Duodenal mucosa (tissue), 2 donors: Measurements from ENCODE around the gene SYNGR1.
"Not testable (repeated sequence)": the region's sequence is repeated elsewhere in the genome, so short reads cannot be mapped to it uniquely, and the experiment has no call there.

Experiments
- H3K27ac ChIP-seq: one replicate; pipeline ENCODE4 v1.7.0; 2013; ENCODE audit warnings: low read depth, low read length
- H3K27me3 ChIP-seq, 2 donors: one replicate each; pipeline ENCODE4 v1.7.0; 2013; ENCODE audit warnings: low read length in 2 of 2, control low read depth in 1 of 2; ENCODE audit not compliant: insufficient read depth in 2 of 2, control insufficient read depth in 1 of 2
- H3K36me3 ChIP-seq, 2 donors: one replicate each; pipeline ENCODE4 v1.7.0; 2013; ENCODE audit warnings: low read length in 2 of 2, control low read depth in 1 of 2; ENCODE audit not compliant: insufficient read depth in 2 of 2, control insufficient read depth in 1 of 2
- H3K4me1 ChIP-seq, 2 donors: one replicate each; pipeline ENCODE4 v1.7.0; 2013; ENCODE audit warnings: low read length in 2 of 2, control low read depth in 1 of 2; ENCODE audit not compliant: insufficient read depth in 2 of 2, control insufficient read depth in 1 of 2
- H3K4me3 ChIP-seq, 2 donors: one replicate each; pipeline ENCODE4 v1.7.0; 2013; ENCODE audit warnings: low read length in 2 of 2, low read depth in 1 of 2
- H3K9ac ChIP-seq, 2 donors: one replicate each; pipeline ENCODE4 v1.7.0; 2013; ENCODE audit warnings: low read length in 2 of 2, low read depth in 1 of 2
- H3K9me3 ChIP-seq, 2 donors: one replicate each; pipeline ENCODE4 v1.7.0; 2013; ENCODE audit warnings: low read length in 2 of 2, control low read depth in 1 of 2; ENCODE audit not compliant: control insufficient read depth in 1 of 2

The SYNGR1 gene

GRCh38 chr22:39405346-39406085 lies 55.7 kb downstream of the SYNGR1 start:
- Histone ChIP-seq H3K27ac (no peak overlapping the region), H3K27me3 (no peaks in the 10 kb centered on the region), H3K4me1 (peaks cover under 1 to 9% of the 10 kb centered on the region in 2 donors), H3K4me3 (no peak overlapping the region), H3K36me3 (peaks cover 3 to 4% of the 10 kb centered on the region in 2 donors), H3K9ac (no peak overlapping the region), H3K9me3 (no peaks in the 10 kb centered on the region)

DNA sequence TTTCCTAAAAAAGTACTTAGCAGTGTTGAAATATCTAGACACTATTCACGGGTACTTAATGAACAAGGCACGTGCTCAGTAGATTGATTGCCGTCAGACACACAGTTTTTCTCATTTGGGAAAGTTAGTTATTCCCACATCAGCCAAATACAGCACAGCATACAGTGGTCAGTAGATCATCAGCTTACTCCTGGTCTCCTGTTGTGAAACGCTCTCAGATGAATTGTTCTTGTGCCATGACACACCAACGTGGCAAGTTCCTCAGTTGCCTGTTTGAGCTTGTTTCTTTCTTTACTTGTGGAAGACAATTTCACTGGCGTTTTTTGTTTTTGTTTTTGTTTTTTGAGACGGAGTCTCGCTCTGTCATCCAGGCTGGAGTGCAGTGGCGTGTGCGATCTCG lies 58.4 kb downstream of the SYNGR1 start:
- H3K4me1 ChIP-seq, result peaks cover 0 to 4% of the 10 kb centered on the region in 2 donors
- no peak overlapping the region for H3K27ac ChIP-seq
- H3K9ac ChIP-seq, result no peak overlapping the region
- no peak overlapping the region for H3K4me3 ChIP-seq
- H3K36me3 ChIP-seq, result peaks cover 3 to 4% of the 10 kb centered on the region in 2 donors
- H3K27me3 ChIP-seq, result no peaks in the 10 kb centered on the region
- no peaks in the 10 kb centered on the region for H3K9me3 ChIP-seq

- H3K36me3 ChIP-seq, result peaks cover 3 to 4% of the 10 kb centered on the region in 2 donors
- H3K4me3 ChIP-seq, result no peak overlapping the region
- no peaks in the 10 kb centered on the region for H3K27me3 ChIP-seq
- H3K4me1 ChIP-seq, result peaks cover 0 to 4% of the 10 kb centered on the region in 2 donors
- H3K27ac ChIP-seq, result no peak overlapping the region
- H3K9ac ChIP-seq, result no peak overlapping the region
- H3K9me3 ChIP-seq, result no peaks in the 10 kb centered on the region
Measured at GRCh38 chr22:39408807-39409206, 59.0 kb downstream of the SYNGR1 start.

- peaks cover 0 to 7% of the 10 kb centered on the region in 2 donors for H3K4me1 ChIP-seq
- peaks cover 3 to 4% of the 10 kb centered on the region in 2 donors for H3K36me3 ChIP-seq
- no peaks in the 10 kb centered on the region for H3K27me3 ChIP-seq
- H3K9me3 ChIP-seq, result no peaks in the 10 kb centered on the region
- H3K4me3 ChIP-seq, result no peak overlapping the region
- H3K27ac ChIP-seq, result no peak overlapping the region
- no peak overlapping the region for H3K9ac ChIP-seq
Measured at GRCh38 chr22:39409516-39410029, 59.8 kb downstream of the SYNGR1 start.

DNA sequence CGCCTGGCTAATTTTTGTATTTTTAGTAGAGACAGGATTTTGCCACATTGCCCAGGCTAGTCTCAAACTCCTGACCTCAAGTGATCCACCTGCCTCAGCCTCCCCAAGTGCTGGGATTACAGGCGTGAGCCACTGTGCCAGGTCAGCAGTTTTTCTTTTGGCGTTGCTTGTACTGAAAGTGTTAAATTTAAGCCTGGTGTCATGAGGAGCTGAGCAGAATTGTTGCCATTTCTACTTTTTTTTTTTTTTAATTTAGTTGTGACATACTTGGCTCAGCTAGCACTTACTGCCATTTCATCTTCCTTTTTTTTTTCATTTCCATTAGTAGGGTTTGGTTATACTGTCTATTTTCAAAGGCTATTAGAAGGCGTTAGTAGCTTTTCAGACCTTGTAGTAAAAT lies 60.5 kb downstream of the SYNGR1 start:
- no peaks in the 10 kb centered on the region for H3K27me3 ChIP-seq
- no peak overlapping the region for H3K9ac ChIP-seq
- H3K4me3 ChIP-seq, result no peak overlapping the region
- H3K4me1 ChIP-seq, result peaks cover 0 to 7% of the 10 kb centered on the region in 2 donors
- no peak overlapping the region for H3K27ac ChIP-seq
- peaks cover 3 to 9% of the 10 kb centered on the region in 2 donors for H3K36me3 ChIP-seq
- no peaks in the 10 kb centered on the region for H3K9me3 ChIP-seq

- peaks cover 12 to 20% of the 10 kb centered on the region in 2 donors for H3K4me1 ChIP-seq
- H3K9ac ChIP-seq, H3K27ac ChIP-seq, H3K4me3 ChIP-seq, H3K9me3 ChIP-seq, H3K27me3 ChIP-seq: not testable (repeated sequence)
- peaks cover 12 to 20% of the 10 kb centered on the region in 2 donors for H3K36me3 ChIP-seq
Measured at GRCh38 chr22:39411828-39412365, 62.1 kb downstream of the SYNGR1 start.

DNA sequence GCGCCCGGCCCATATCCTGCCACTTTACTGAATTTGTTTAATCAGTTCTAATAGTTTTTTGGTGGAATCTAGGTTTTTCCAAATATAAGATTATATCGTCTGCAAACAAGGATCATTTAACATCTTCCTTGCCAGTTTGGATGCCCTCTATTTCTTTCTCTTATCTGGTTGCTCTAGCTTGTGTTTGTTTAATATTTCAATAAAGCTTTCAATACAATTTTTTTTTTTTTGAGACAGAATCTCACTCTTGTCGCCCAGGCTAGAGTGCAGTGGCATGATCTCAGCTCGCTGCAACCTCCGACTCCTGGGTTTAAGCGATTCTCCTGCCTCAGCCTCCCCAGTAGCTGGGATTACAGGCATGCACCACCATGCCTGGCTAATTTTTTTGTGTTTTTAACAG lies 63.4 kb downstream of the SYNGR1 start:
- H3K4me1 ChIP-seq, result peaks cover 12 to 21% of the 10 kb centered on the region in 2 donors

DNA sequence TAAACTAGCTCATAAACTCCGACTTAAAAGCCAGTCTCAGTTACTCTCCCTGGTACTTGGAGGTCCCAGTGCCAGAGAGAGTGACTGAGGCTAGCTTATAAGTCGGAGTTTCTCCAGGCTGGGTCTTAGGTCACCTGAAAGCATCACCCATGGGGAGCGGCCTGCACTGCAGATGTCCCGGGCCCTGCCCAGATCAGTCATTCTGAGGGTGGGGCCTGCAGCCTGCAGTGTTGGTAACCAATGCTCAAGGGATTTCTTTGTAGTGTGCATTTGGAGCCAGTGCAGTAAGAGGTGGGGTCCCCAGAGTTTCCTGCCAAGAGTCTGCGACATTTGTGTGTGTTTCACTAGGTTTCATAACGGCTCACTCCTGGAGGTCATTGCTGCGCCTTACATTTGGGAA lies 64.6 kb downstream of the SYNGR1 start:
- Histone ChIP-seq H3K4me1 (peaks cover 12 to 21% of the 10 kb centered on the region in 2 donors), H3K27me3 (no peaks in the 10 kb centered on the region), H3K4me3 (no peak overlapping the region), H3K9ac (no peak overlapping the region), H3K27ac (no peak overlapping the region), H3K9me3 (no peaks in the 10 kb centered on the region), H3K36me3 (peaks cover 31 to 43% of the 10 kb centered on the region in 2 donors)

More for the DNA sequence above, 63.4 kb downstream of the SYNGR1 start:
- not testable (repeated sequence) for H3K9ac ChIP-seq, H3K27ac ChIP-seq, H3K9me3 ChIP-seq, H3K4me3 ChIP-seq, H3K27me3 ChIP-seq
- peaks cover 19 to 31% of the 10 kb centered on the region in 2 donors for H3K36me3 ChIP-seq

- no peaks in the 10 kb centered on the region for H3K27me3 ChIP-seq
- H3K4me1 ChIP-seq, result peaks cover 12 to 21% of the 10 kb centered on the region in 2 donors
- H3K4me3 ChIP-seq, result no peak overlapping the region
- no peak overlapping the region for H3K27ac ChIP-seq
- H3K9ac ChIP-seq, result no peak overlapping the region
- H3K36me3 ChIP-seq, result peaks cover 35 to 48% of the 10 kb centered on the region in 2 donors
- no peaks in the 10 kb centered on the region for H3K9me3 ChIP-seq
Measured at GRCh38 chr22:39414886-39415285, 65.1 kb downstream of the SYNGR1 start.

GRCh38 chr22:39415506-39415905 lies 65.7 kb downstream of the SYNGR1 start:
- no peak overlapping the region for H3K9ac ChIP-seq
- H3K27ac ChIP-seq, result no peak overlapping the region
- H3K4me1 ChIP-seq, result peaks cover 12 to 21% of the 10 kb centered on the region in 2 donors
- H3K36me3 ChIP-seq, result peaks cover 42 to 54% of the 10 kb centered on the region in 2 donors
- H3K27me3 ChIP-seq, result no peaks in the 10 kb centered on the region
- H3K9me3 ChIP-seq, result no peaks in the 10 kb centered on the region
- H3K4me3 ChIP-seq, result no peak overlapping the region
